ENCODE data around the gene NPLOC4.

Gene NPLOC4

GRCh38 chr17:81509972-81510784 lies 126.7 kb downstream of the NPLOC4 start:
- TF ChIP-seq, protein P1, sequence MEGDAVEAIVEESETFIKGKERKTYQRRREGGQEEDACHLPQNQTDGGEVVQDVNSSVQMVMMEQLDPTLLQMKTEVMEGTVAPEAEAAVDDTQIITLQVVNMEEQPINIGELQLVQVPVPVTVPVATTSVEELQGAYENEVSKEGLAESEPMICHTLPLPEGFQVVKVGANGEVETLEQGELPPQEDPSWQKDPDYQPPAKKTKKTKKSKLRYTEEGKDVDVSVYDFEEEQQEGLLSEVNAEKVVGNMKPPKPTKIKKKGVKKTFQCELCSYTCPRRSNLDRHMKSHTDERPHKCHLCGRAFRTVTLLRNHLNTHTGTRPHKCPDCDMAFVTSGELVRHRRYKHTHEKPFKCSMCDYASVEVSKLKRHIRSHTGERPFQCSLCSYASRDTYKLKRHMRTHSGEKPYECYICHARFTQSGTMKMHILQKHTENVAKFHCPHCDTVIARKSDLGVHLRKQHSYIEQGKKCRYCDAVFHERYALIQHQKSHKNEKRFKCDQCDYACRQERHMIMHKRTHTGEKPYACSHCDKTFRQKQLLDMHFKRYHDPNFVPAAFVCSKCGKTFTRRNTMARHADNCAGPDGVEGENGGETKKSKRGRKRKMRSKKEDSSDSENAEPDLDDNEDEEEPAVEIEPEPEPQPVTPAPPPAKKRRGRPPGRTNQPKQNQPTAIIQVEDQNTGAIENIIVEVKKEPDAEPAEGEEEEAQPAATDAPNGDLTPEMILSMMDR (IDR thresholded peaks at IDR 0.05; ENCODE audit: low read depth, low read length), result no peak
- DNase-seq (ENCODE audit: extremely low read depth, low read depth), result no peak

GRCh38 chr17:81509207-81509971 lies 127.5 kb downstream of the NPLOC4 start:
- TF ChIP-seq, protein P1 (IDR thresholded peaks at IDR 0.05; ENCODE audit: low read depth, low read length), result no peak

DNA sequence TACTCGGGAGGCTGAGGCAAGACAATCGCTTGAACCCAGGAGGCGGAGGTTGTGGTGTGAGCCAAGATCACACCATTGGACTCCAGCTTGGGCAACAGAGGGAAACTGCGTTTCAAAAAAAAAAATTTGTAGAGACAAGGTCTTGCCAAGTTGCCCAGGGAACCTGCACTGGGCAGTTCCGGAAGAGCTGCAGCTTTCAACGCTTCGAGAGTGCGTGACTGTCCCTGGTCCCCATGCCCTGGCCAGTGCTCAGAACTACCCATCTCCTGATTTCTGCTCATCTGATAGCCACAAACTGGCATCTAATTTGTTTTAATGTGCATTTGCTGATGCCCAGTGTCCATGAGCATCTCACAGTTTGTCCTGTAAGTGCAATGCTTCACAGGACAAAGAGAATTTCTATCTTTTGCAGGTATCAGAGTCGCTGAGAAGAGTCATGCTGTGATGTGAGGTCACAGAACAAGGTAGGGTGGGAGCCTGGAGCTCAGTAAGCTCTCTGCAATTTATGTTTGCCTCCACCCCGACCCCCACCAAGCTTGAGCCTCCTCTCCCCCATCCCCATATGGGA lies 128.2 kb downstream of the NPLOC4 start:
- no peak for DNase-seq (ENCODE audit: extremely low read depth, low read depth)
- TF ChIP-seq, protein P1 (IDR thresholded peaks at IDR 0.05; ENCODE audit: low read depth, low read length), result no peak

More at GRCh38 chr17:81509207-81509971, 127.5 kb downstream of the NPLOC4 start:
- DNase-seq (ENCODE audit: extremely low read depth, low read depth), result no peak

Data from AG09319 (cell line).